Urinary bladder (tissue), 4 donors: Measurements from ENCODE around the gene PRKCE. TPM values are rescaled to one million over a fixed set of nuclear protein-coding genes. Genes with fewer than 3 reads are reported as not detected.
A peak's percentile ranks its signal among the peaks of the same experiment; 100 is the strongest.

ENCODE experiments used
- DNase-seq: peaks from one replicate; pipeline ENCODE4 v3.0.0-alpha.2; 2015; ENCODE audit errors: extremely low spot score
- H3K27ac ChIP-seq: one replicate; pipeline ENCODE4 v1.5.1; 2013; ENCODE audit warnings: low read depth, mild to moderate bottlenecking, moderate library complexity
- H3K36me3 ChIP-seq: one replicate; pipeline ENCODE4 v1.6.1; 2013; ENCODE audit warnings: mild to moderate bottlenecking, moderate library complexity; ENCODE audit not compliant: insufficient read depth
- H3K4me1 ChIP-seq: one replicate; pipeline ENCODE4 v1.6.1; 2013; ENCODE audit warnings: mild to moderate bottlenecking, moderate library complexity; ENCODE audit not compliant: insufficient read depth
- H3K4me3 ChIP-seq: one replicate; pipeline ENCODE4 v1.5.1; 2013; ENCODE audit warnings: low read depth, low read length
- WGBS: extraction: QIAGEN DNeasy Blood & Tissue Kit; methylation state at CpG from one replicate; pipeline ENCODE4 v1.1.7; 2013; 5-methylcytosine and 5-hydroxymethylcytosine counted together
- polyA plus RNA-seq: library from polyadenylated mRNA; stranded (reverse); fragments of 200-250 nt; gene quantifications from one replicate; pipeline ENCODE4 v1.2.3, GENCODE V29; 2013
- total RNA-seq: library from RNA; depleted of rRNA; stranded (reverse); fragments of >200 nt; gene quantifications from one replicate; pipeline ENCODE4 v1.2.3, GENCODE V29; 2014
- donor health status: healthy with polysubstance abuse.
- donor health status: healthy.

PRKCE gene
- total and polyA plus RNA-seq, 2 donors, result 9.9 to 29.7 TPM

- H3K36me3 ChIP-seq, result no peaks in the 10 kb centered on the region
- WGBS, result 63% methylated on average over 5 of the region's 5 CpGs
Observed at GRCh38 chr2:46047290-46047689, 395.8 kb downstream of the PRKCE start.

GRCh38 chr2:46048693-46049092 lies 397.2 kb downstream of the PRKCE start:
- 97% methylated on average over 2 of the region's 2 CpGs for WGBS
- Histone ChIP-seq H3K36me3 (no peaks in the 10 kb centered on the region), H3K4me1 (peaks cover 3% of the 10 kb centered on the region), H3K4me3 (no peak overlapping the region), H3K27ac (no peak overlapping the region)
- no peak for DNase-seq

More at GRCh38 chr2:46047290-46047689, 395.8 kb downstream of the PRKCE start:
- no peak overlapping the region for H3K27ac ChIP-seq
- peaks cover 3% of the 10 kb centered on the region for H3K4me1 ChIP-seq
- DNase-seq, result no peak
- H3K4me3 ChIP-seq, result no peak overlapping the region

DNA sequence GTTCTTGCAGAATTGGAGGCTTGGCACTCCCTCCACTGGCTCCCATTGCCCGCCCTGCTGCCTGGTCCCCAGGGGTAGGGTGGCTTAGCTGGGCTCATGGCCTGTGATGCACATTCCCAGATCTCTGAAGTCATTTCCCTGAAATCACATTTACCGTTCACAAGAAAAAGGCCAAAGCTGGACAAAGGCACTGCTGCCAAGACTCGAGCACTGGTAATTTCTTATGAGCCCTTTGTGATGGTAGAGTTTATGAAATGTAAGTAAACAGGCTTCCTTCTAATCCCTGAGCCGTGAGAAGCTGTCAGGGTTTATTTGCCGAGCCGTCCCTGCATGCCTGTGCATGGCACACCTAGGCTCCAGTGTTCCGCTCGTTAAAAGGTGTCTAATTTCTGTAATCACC lies 398.6 kb downstream of the PRKCE start:
- no peak for DNase-seq
- H3K36me3 ChIP-seq, result no peaks in the 10 kb centered on the region
- H3K4me3 ChIP-seq, result no peak overlapping the region
- no peak overlapping the region for H3K27ac ChIP-seq
- WGBS, result 65% methylated on average over 8 of the region's 8 CpGs
- H3K4me1 ChIP-seq, result peaks cover 3% of the 10 kb centered on the region

DNA sequence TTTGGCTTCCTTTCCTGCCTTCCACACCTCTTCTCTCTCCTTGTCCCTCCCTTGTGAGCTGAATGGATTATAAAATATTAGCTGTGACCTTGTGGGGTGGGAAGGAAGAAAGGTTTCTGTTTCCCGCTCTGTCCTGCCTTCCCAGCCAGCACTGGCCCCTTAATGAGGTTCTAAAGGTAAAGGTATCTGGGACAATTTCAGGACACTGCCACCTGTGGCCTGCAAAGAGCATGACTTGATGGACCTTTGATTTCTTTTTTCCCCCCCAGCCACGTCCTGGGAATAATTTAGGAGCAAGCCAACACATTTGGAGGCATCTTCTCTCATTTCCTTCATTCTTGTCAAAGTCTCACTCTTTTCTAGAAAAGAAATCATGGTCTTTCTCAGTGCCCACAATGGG lies 399.0 kb downstream of the PRKCE start:
- no peak overlapping the region for H3K4me3 ChIP-seq
- H3K27ac ChIP-seq, result no peak overlapping the region
- no peak for DNase-seq
- WGBS, result 92% methylated on average over 2 of the region's 2 CpGs
- H3K4me1 ChIP-seq, result peaks cover 3% of the 10 kb centered on the region
- H3K36me3 ChIP-seq, result no peaks in the 10 kb centered on the region

- WGBS, result 96% methylated on average over 1 of the region's 1 CpG
- no peaks in the 10 kb centered on the region for H3K36me3 ChIP-seq
- H3K4me3 ChIP-seq, result no peak overlapping the region
- no peak overlapping the region for H3K27ac ChIP-seq
- no peak for DNase-seq
- peaks cover 3% of the 10 kb centered on the region for H3K4me1 ChIP-seq
Observed at GRCh38 chr2:46051085-46051484, 399.6 kb downstream of the PRKCE start.

DNA sequence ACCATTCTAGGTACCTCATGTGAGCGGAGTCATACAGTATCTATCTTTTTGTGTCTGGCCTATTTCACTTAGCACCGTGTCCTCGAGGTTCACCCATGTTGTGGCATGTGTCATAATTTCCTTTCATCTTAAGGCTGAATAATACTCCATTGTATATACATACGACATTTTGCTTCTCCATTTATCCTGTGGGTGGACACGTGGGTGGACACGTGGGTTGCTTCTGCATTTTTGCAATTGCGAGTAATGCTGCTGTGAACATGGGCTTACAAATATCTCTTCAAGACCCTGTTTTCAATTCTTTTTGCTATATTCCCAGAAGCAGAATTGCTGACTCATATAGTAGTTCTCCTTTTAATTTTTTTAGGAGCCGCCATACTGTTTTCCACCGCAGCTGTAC lies 402.1 kb downstream of the PRKCE start:
- no peak overlapping the region for H3K4me3 ChIP-seq
- H3K36me3 ChIP-seq, result no peaks in the 10 kb centered on the region
- no peak for DNase-seq
- no peak overlapping the region for H3K27ac ChIP-seq
- peaks cover 3% of the 10 kb centered on the region for H3K4me1 ChIP-seq
- 88% methylated on average over 9 of the region's 9 CpGs for WGBS

DNA sequence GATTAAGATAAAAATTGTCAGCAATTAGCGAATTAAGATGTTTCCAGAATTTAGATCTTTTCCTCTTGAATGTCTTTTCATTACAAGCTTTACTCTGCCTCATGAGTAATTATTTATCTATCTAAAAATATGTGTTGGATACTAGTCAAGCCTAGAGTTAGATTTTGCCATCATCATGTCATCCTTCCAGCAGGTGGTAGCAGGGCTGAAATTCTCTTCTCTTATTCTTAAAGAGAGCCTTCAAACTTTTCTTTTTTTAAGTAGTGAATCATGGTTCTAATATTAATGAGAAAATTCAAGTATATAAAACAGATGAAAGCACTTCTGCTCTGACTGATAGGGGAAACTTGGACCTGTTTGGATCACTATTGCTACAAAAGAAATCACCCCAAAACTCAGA lies 405.1 kb downstream of the PRKCE start:
- 94% methylated on average over 1 of the region's 1 CpG for WGBS
- no peaks in the 10 kb centered on the region for H3K4me1 ChIP-seq
- DNase-seq, result no peak
- H3K36me3 ChIP-seq, result no peaks in the 10 kb centered on the region
- no peak overlapping the region for H3K27ac ChIP-seq
- H3K4me3 ChIP-seq, result no peak overlapping the region

DNA sequence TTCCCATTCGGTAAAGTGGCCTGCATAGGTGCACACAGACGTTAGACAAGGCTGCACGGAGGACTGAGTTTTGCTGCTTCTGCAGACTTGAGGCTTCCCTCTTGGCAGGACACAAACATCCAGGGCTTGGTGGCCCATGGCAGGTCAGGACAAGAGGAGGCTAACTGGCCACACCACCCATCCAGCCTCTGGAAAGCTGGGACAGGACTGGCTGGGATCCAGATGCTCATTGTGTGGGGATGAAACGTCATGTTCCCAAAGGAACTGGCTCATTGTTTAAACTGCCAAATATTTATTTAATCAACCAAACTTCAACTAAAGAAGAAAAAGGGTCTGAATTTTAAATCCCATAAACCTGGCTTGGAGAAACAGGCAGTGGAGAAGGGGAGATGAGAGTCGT lies 406.7 kb downstream of the PRKCE start:
- 50% methylated on average over 5 of the region's 5 CpGs for WGBS
- DNase-seq, result no peak

DNA sequence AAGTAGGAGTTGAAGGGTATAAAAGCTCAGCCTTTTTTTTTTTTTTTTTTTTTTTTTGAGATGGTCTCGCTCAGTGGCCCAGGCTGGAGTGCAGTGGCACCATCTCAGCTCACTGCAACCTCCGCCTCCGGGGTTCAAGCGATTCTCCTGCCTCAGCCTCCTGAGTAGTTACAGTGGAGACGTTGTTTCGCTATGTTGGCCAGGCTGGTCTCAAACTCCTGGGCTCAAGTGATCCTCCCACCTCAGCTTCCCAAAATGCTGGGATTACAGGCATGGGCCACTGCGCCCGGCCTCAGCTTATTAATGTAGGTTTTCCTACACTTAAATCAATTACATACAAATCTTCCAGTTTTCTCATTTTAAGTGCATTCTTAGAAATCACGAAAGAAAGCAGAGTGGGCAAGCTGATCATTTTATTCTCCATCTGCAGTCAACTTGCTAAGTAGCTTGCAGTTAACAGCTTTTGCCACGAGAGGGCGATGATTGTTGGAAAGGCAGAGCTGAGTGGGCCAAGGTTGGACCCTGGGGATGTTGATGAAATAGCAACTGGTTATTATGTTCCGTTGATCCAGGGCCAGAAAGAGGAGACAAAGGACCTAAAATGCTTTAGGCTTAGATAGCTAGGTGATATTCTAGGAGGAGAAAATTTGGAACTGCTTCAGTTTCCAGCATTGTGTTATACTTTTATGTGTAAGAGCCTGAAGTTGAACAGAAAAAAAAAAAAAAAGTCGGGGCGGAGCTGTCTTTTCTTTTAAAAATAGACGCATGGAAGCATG lies 411.4 kb downstream of the PRKCE start:
- Histone ChIP-seq H3K4me1 (no peaks in the 10 kb centered on the region), H3K4me3 (no peak overlapping the region), H3K36me3 (no peaks in the 10 kb centered on the region), H3K27ac (no peak overlapping the region)
- DNase-seq, result peak; percentile 68
- 57% methylated on average over 15 of the region's 15 CpGs for WGBS

More for the DNA sequence above, 406.7 kb downstream of the PRKCE start:
- Histone ChIP-seq H3K27ac (no peak overlapping the region), H3K4me1 (no peaks in the 10 kb centered on the region), H3K4me3 (no peak overlapping the region), H3K36me3 (no peaks in the 10 kb centered on the region)

DNA sequence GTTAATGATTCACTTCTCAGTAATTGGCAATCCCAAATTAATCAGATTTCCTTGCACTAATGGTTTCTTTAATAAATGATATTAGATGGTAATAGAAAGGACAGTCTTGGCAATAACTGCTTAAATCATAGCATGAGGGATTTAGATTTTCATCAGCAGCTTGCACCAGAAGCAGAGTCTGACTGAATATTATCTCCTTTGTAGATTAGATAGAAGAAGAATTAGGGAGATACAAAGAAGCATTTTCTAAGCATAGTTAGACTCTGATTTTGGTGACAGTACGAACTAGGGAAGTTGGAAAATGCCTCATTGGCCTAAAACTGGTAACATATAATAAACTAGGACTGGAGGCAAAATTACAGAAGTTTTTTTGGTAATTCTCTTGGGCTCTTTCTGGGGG lies 412.9 kb downstream of the PRKCE start:
- Histone ChIP-seq H3K4me1 (no peaks in the 10 kb centered on the region), H3K27ac (no peak overlapping the region), H3K36me3 (no peaks in the 10 kb centered on the region), H3K4me3 (no peak overlapping the region)
- no peak for DNase-seq
- WGBS, result 86% methylated on average over 1 of the region's 1 CpG

DNA sequence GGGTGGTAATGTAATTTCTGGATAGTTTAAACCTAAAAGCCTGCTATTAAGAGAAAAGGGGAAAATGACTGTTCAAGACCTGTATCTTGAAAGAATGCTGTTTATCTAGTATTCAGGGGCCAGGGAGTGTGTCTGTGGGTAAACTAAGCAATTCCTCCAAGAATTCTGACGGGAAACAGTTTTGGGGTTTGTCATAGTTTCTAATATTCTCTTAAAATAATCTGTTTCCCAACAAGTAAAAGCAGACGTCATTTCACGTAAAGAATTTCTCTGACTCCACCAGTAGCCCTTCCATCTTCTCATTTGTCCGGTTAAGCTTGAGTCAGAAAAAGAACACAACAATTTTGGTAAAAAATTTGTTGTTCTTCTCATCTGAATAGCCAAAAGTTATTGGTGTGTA lies 413.7 kb downstream of the PRKCE start:
- Histone ChIP-seq H3K4me3 (no peak overlapping the region), H3K36me3 (no peaks in the 10 kb centered on the region), H3K27ac (no peak overlapping the region), H3K4me1 (no peaks in the 10 kb centered on the region)
- DNase-seq, result no peak
- WGBS, result 92% methylated on average over 4 of the region's 4 CpGs

- no peak overlapping the region for H3K27ac ChIP-seq
- WGBS, result 95% methylated on average over 3 of the region's 3 CpGs
Observed at GRCh38 chr2:46066116-46066515, 414.6 kb downstream of the PRKCE start.

GRCh38 chr2:46066601-46067000 lies 415.1 kb downstream of the PRKCE start:
- H3K27ac ChIP-seq, result no peak overlapping the region
- 87% methylated on average over 5 of the region's 5 CpGs for WGBS
- no peaks in the 10 kb centered on the region for H3K36me3 ChIP-seq
- DNase-seq, result no peak
- H3K4me1 ChIP-seq, result no peaks in the 10 kb centered on the region
- H3K4me3 ChIP-seq, result no peak overlapping the region

More at GRCh38 chr2:46066116-46066515, 414.6 kb downstream of the PRKCE start:
- H3K4me3 ChIP-seq, result no peak overlapping the region
- no peaks in the 10 kb centered on the region for H3K36me3 ChIP-seq
- no peak for DNase-seq
- H3K4me1 ChIP-seq, result no peaks in the 10 kb centered on the region

GRCh38 chr2:46067062-46067461 lies 415.6 kb downstream of the PRKCE start:
- H3K4me3 ChIP-seq, result no peak overlapping the region
- no peak for DNase-seq
- H3K36me3 ChIP-seq, result no peaks in the 10 kb centered on the region
- no peak overlapping the region for H3K27ac ChIP-seq
- H3K4me1 ChIP-seq, result no peaks in the 10 kb centered on the region
- WGBS, result 90% methylated on average over 3 of the region's 3 CpGs
